Measurements from ENCODE around the gene INTS6.

DNA sequence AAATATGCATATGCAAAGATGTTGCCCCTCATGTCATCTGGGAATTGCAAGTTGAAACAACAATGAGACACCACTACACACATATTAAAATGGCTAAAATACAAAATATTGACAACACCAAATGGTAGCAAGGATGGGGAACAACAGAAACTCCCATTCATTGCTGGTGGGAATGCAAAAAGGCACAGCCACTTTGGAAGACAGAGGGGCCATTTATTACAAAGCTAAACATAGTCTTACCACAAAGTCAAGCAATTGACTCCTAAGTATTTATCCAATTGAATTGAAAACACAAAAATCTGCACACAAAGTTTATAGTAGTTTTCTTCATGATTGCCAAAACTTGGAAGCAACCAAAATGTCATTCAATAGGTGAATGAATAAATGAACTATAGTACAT is 119.4 kb downstream of the INTS6 start:
- TF ChIP-seq, protein P1, sequence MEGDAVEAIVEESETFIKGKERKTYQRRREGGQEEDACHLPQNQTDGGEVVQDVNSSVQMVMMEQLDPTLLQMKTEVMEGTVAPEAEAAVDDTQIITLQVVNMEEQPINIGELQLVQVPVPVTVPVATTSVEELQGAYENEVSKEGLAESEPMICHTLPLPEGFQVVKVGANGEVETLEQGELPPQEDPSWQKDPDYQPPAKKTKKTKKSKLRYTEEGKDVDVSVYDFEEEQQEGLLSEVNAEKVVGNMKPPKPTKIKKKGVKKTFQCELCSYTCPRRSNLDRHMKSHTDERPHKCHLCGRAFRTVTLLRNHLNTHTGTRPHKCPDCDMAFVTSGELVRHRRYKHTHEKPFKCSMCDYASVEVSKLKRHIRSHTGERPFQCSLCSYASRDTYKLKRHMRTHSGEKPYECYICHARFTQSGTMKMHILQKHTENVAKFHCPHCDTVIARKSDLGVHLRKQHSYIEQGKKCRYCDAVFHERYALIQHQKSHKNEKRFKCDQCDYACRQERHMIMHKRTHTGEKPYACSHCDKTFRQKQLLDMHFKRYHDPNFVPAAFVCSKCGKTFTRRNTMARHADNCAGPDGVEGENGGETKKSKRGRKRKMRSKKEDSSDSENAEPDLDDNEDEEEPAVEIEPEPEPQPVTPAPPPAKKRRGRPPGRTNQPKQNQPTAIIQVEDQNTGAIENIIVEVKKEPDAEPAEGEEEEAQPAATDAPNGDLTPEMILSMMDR (IDR thresholded peaks at IDR 0.05; ENCODE audit: low read depth, low read length, poor library complexity, severe bottlenecking): no peak
- TF ChIP-seq EZH2phosphoT487 (IDR thresholded peaks at IDR 0.05; ENCODE audit: borderline replicate concordance, low read length): no peak
